WTC11 (cell line): ENCODE results near the gene CNTN5.

Source experiments
- NFATC4 ChIP-seq: fragments of 250-450 bp; sonication (Bioruptor Pico); IDR thresholded peaks from 2 replicates; pipeline ENCODE4 v1.9.0; 2021; ENCODE audit warnings: mild to moderate bottlenecking
- NFYB ChIP-seq: sonication (generic); formaldehyde crosslinking; conservative IDR thresholded peaks from 2 replicates; pipeline ENCODE4 v1.8.0; 2022; ENCODE audit warnings: low read depth, missing genetic modification reagents

- TF ChIP-seq NFYB = no peak
- TF ChIP-seq NFATC4 (CRISPR knock-in tag) = no peak
These were observed 1332.3 kb downstream of the CNTN5 start for GRCh38 chr11:100353083-100353482.
